Spleen (tissue), 11 donors: Measurements from ENCODE around the gene KCTD8. TPM values are rescaled to one million over a fixed set of nuclear protein-coding genes. Genes with fewer than 3 reads are reported as not detected.
"Not testable (repeated sequence)": the region's sequence is repeated elsewhere in the genome, so short reads cannot be mapped to it uniquely, and the experiment has no call there.

ENCODE experiments used
- DNase-seq: peaks from one replicate; pipeline ENCODE4 v3.0.0-alpha.2; 2020
- H3K27ac ChIP-seq, 8 donors: fragments of 200-600 bp; sonication (generic) in 7 of 8; 1 replicate in 4 of 8; 2 replicates in 4 of 8; pipeline versions ENCODE4 v1.5.0 to v1.8.0; 2016 to 2021; ENCODE audit warnings: inconsistent platforms in 4 of 8, mild to moderate bottlenecking in 4 of 8, moderate library complexity in 1 of 8
- H3K27me3 ChIP-seq, 7 donors: fragments of 200-600 bp; sonication (generic) in 6 of 7; replicated peaks in 1 of 7; 1 replicate in 4 of 7; 2 replicates in 3 of 7; pipeline versions ENCODE4 v1.5.0 to v1.8.0; 2016 to 2021; ENCODE audit warnings: inconsistent platforms in 3 of 7, mild to moderate bottlenecking in 1 of 7
- H3K36me3 ChIP-seq, 6 donors: fragments of 200-600 bp; sonication (generic) in 5 of 6; 1 replicate in 4 of 6; 2 replicates in 2 of 6; pipeline versions ENCODE4 v1.5.0 to v1.8.0; 2016 to 2021; ENCODE audit warnings: inconsistent platforms in 2 of 6
- H3K4me1 ChIP-seq, 6 donors: fragments of 200-600 bp; sonication (generic) in 5 of 6; 1 replicate in 3 of 6; 2 replicates in 3 of 6; pipeline versions ENCODE4 v1.5.0 to v1.8.0; 2016 to 2021; ENCODE audit warnings: inconsistent platforms in 3 of 6
- H3K4me3 ChIP-seq, 8 donors: fragments of 200-600 bp; sonication (generic) in 7 of 8; 1 replicate in 4 of 8; 2 replicates in 4 of 8; pipeline versions ENCODE4 v1.5.0 to v1.8.0; 2016 to 2021; ENCODE audit warnings: inconsistent platforms in 4 of 8, mild to moderate bottlenecking in 4 of 8, moderate library complexity in 2 of 8
- H3K9me3 ChIP-seq, 8 donors: fragments of 200-600 bp; sonication (generic) in 7 of 8; 1 replicate in 4 of 8; 2 replicates in 4 of 8; pipeline versions ENCODE4 v1.5.0 to v1.8.0; 2016 to 2021; ENCODE audit warnings: inconsistent platforms in 4 of 8
- CTCF ChIP-seq, 11 experiments: fragments of 200-600 bp in 7 of 11; fragments of 450-650 bp in 4 of 11; sonication (generic) in 4 of 11; IDR thresholded peaks in 8 of 11; conservative IDR thresholded peaks in 3 of 11; 1 replicate in 7 of 11; 2 replicates in 4 of 11; pipeline versions ENCODE4 v1.4.0 to v1.8.0; 2016 to 2021; ENCODE audit warnings: antibody characterized with exemption in 11 of 11, inconsistent platforms in 4 of 11, mild to moderate bottlenecking in 1 of 11
- POLR2A ChIP-seq, 3 donors: fragments of 450-650 bp; IDR thresholded peaks; one replicate each; pipeline ENCODE4 v1.5.1; 2017; ENCODE audit warnings: antibody characterized with exemption in 3 of 3, mild to moderate bottlenecking in 1 of 3
- POLR2AphosphoS5 ChIP-seq, 3 donors: sonication (generic); formaldehyde crosslinking; IDR thresholded peaks; one replicate each; pipeline ENCODE4 v1.5.1; 2017; ENCODE audit warnings: antibody characterized with exemption in 3 of 3
- WGBS, 5 donors: extraction: QIAGEN DNeasy Blood & Tissue Kit in 3 of 5; methylation state at CpG; one replicate each; pipeline versions ENCODE4 v1.1.5 to v1.1.7; 2013 to 2018; 5-methylcytosine and 5-hydroxymethylcytosine counted together
- intact Hi-C: fragments of 100-400 bp; cut with DNase I; formaldehyde crosslinking; loops from one replicate; pipeline ENCODE4 v1.15.0; 2023; ENCODE audit warnings: low total_unique reads
- polyA plus RNA-seq, 3 donors: library from polyadenylated mRNA; stranded (reverse); fragments of 200-250 nt; gene quantifications; one replicate each; pipeline ENCODE4 v1.2.1, GENCODE V29; 2013
- total RNA-seq, 7 donors: library from RNA; depleted of rRNA in 3 of 7; stranded (reverse); fragments of >200 nt in 3 of 7; fragmentation: NEBNext Ultra II Directional in 4 of 7; extraction: Animal tissue kit (Norgen Biotek cat#: 25700) in 4 of 7; gene quantifications; one replicate each; pipeline versions ENCODE4 v1.1.0 to v1.2.1, GENCODE V29; 2016 to 2021
- donor health status: healthy with polysubstance abuse.
- donor health status: DM: no; HTN: no; CAD: no; lungs with moderate emphysema.
- donor health status: DM: no; HTN: no; CAD: no.
- donor health status: Bipolar disorder and iron deficiency.
- donor health status: healthy.
- donor health status: DM: no; HTN: no; CAD: no.
- donor health status: DM: yes; HTN: yes; CAD: no.

KCTD8 gene
- total and polyA plus RNA-seq, 10 donors: 0.30 TPM; not detected in 9

GRCh38 chr4:44186850-44187246 is 261.8 kb downstream of the KCTD8 start:
- H3K36me3 ChIP-seq: no peaks in the 10 kb centered on the region
- no peak overlapping the region for H3K4me3 ChIP-seq
- intact Hi-C loops: no loop called here
- peaks cover 0 to 10% (median 3%) of the 10 kb centered on the region in 8 donors for H3K9me3 ChIP-seq
- no peaks in the 10 kb centered on the region for H3K4me1 ChIP-seq
- no peak for TF ChIP-seq CTCF (IDR thresholded peaks at IDR 0.05 in 8 of 11, conservative IDR thresholded peaks at IDR 0.05 in 3 of 11)
- no peak for TF ChIP-seq POLR2AphosphoS5 (IDR thresholded peaks at IDR 0.05)
- no peak for TF ChIP-seq POLR2A (IDR thresholded peaks at IDR 0.05)
- no peak for DNase-seq
- WGBS, 5 donors: 83 to 90% (median 88%) methylated on average over 1 of the region's 1 CpG
- H3K27ac ChIP-seq: no peak overlapping the region
- no peaks in the 10 kb centered on the region for H3K27me3 ChIP-seq

GRCh38 chr4:44186096-44186849 is 262.3 kb downstream of the KCTD8 start:
- Histone ChIP-seq H3K27ac (no peak overlapping the region), H3K36me3 (no peaks in the 10 kb centered on the region), H3K4me3 (no peak overlapping the region), H3K27me3 (no peaks in the 10 kb centered on the region), H3K9me3 (peaks cover 0 to 9% (median 4%) of the 10 kb centered on the region in 8 donors), H3K4me1 (no peaks in the 10 kb centered on the region)
- TF ChIP-seq CTCF (IDR thresholded peaks at IDR 0.05 in 8 of 11, conservative IDR thresholded peaks at IDR 0.05 in 3 of 11) (no peak), POLR2A (IDR thresholded peaks at IDR 0.05) (no peak), POLR2AphosphoS5 (IDR thresholded peaks at IDR 0.05) (no peak)
- no peak for DNase-seq
- 78 to 90% (median 87%) methylated on average over 22 to 23 of the region's 23 CpGs for WGBS, 5 donors
- intact Hi-C loops: no loop called here

GRCh38 chr4:44181491-44182349 is 266.9 kb downstream of the KCTD8 start:
- H3K36me3 ChIP-seq, H3K27me3 ChIP-seq, H3K27ac ChIP-seq, H3K4me1 ChIP-seq, H3K4me3 ChIP-seq, intact Hi-C loops: not testable (repeated sequence)
- peaks cover 0 to 17% (median 3%) of the 10 kb centered on the region in 8 donors for H3K9me3 ChIP-seq
- WGBS, 5 donors: 89 to 95% (median 95%) methylated on average over 39 to 54 of the region's 54 CpGs
- DNase-seq: peak; percentile 63

- H3K36me3 ChIP-seq, H3K27me3 ChIP-seq, H3K4me3 ChIP-seq, intact Hi-C loops, H3K4me1 ChIP-seq, H3K27ac ChIP-seq: not testable (repeated sequence)
- H3K9me3 ChIP-seq: peaks cover 0 to 17% (median 5%) of the 10 kb centered on the region in 8 donors
- DNase-seq: peak; percentile 42
- WGBS, 5 donors: 93 to 98% (median 96%) methylated on average over 11 to 27 of the region's 27 CpGs
Observed at GRCh38 chr4:44167766-44168165, 280.8 kb downstream of the KCTD8 start.

GRCh38 chr4:44165938-44166337 is 282.7 kb downstream of the KCTD8 start:
- H3K4me3 ChIP-seq: no peak overlapping the region
- no peaks in the 10 kb centered on the region for H3K36me3 ChIP-seq
- TF ChIP-seq POLR2AphosphoS5 (IDR thresholded peaks at IDR 0.05) (no peak), POLR2A (IDR thresholded peaks at IDR 0.05) (no peak), CTCF (IDR thresholded peaks at IDR 0.05 in 8 of 11, conservative IDR thresholded peaks at IDR 0.05 in 3 of 11) (no peak)
- no peaks in the 10 kb centered on the region for H3K27me3 ChIP-seq
- WGBS, 5 donors: 80 to 94% (median 85%) methylated on average over 1 of the region's 1 CpG
- H3K27ac ChIP-seq: no peak overlapping the region
- intact Hi-C loops: no loop called here
- H3K4me1 ChIP-seq: no peaks in the 10 kb centered on the region
- DNase-seq: no peak
- peaks cover 0 to 17% (median 2%) of the 10 kb centered on the region in 8 donors for H3K9me3 ChIP-seq
